ENCODE measurements around the gene POMT2.

The POMT2 gene

DNA sequence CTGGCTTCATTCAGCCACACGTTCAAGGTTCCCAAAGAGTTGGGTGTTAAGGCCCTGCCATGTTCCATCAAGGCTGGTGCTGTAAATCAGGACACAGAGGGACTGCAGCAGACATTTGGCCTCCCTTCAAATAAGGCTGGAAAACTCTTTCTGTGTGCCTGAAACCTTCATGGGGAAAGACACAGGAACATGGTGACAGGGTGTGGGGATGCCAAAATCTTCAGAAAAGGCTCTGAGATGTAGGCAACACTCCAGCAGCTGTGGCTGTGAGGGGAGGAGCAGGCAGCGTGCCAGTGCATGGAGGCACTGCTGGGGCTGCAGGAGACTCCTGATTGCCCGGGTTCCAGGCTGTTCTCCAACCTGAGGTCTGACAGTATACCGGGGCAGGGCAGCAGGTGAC lies 15.0 kb downstream of the POMT2 start:
- H3K4me3 ChIP-seq (ENCODE audit: low read depth, low read length) = no peak overlapping the region
- DNase-seq (ENCODE audit: low read depth) = no peak
- TF ChIP-seq, protein P1, sequence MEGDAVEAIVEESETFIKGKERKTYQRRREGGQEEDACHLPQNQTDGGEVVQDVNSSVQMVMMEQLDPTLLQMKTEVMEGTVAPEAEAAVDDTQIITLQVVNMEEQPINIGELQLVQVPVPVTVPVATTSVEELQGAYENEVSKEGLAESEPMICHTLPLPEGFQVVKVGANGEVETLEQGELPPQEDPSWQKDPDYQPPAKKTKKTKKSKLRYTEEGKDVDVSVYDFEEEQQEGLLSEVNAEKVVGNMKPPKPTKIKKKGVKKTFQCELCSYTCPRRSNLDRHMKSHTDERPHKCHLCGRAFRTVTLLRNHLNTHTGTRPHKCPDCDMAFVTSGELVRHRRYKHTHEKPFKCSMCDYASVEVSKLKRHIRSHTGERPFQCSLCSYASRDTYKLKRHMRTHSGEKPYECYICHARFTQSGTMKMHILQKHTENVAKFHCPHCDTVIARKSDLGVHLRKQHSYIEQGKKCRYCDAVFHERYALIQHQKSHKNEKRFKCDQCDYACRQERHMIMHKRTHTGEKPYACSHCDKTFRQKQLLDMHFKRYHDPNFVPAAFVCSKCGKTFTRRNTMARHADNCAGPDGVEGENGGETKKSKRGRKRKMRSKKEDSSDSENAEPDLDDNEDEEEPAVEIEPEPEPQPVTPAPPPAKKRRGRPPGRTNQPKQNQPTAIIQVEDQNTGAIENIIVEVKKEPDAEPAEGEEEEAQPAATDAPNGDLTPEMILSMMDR (IDR thresholded peaks at IDR 0.05; ENCODE audit: control insufficient read depth, extremely low read depth, insufficient read depth) = no peak

DNA sequence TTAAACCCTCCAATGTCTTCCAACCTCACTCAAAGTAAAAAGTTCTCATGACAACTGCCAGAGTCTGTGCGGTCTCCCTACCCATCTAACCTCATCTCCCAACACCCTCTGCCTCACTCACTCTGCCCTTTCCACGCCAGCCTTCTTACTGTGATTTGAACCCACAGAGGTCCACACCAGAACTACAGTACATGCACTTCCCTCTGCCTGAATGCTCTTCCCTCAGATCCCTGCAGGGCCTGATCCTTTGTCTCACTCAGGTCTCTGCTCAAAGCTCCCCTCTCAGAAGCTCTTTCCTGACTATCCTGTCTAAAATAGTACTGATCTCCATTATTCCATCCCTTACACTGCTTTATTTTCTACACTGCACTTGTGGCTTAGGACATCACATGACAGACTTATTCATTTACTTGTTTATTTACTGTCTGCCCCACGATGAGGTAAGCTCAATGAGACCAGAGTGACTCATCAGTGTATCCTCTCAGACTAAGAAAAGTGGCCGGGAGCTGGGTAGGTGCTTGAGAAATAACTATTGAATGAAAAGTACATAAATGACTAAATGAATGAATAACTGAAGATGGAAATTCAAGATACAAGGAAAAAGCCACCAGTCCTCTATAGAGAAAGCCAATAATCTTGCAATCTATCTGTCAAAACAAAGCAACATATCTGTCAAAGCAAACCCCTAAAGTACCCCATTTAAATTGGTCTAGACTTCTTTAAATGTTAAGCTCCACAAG lies 17.1 kb downstream of the POMT2 start:
- TF ChIP-seq, protein P1 (IDR thresholded peaks at IDR 0.05; ENCODE audit: control insufficient read depth, extremely low read depth, insufficient read depth) = no peak
- peak; percentile 46 for DNase-seq (ENCODE audit: low read depth)
- H3K4me3 ChIP-seq (ENCODE audit: low read depth, low read length) = no peak overlapping the region

DNA sequence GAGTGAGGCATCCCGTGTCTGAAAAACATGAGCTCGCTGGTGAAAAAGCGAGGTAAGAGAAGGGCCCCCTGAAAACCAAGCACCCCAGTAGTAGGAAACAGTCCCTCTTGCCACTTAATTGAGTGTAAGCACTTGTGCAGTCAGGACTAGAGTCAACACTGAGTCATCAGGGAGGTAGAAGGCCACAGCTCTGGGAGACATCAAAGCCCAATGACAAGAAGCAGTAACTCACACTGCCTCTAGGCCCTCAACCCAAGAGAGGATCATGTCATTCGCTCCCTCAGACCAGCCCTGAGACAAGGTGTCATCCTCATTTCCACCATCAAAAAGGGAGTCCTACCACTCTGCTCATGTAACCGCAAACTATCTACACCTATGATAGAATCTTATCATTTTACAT lies 17.8 kb downstream of the POMT2 start:
- TF ChIP-seq, protein P1 (IDR thresholded peaks at IDR 0.05; ENCODE audit: control insufficient read depth, extremely low read depth, insufficient read depth) = no peak
- no peak for DNase-seq (ENCODE audit: low read depth)
- no peak overlapping the region for H3K4me3 ChIP-seq (ENCODE audit: low read depth, low read length)

DNA sequence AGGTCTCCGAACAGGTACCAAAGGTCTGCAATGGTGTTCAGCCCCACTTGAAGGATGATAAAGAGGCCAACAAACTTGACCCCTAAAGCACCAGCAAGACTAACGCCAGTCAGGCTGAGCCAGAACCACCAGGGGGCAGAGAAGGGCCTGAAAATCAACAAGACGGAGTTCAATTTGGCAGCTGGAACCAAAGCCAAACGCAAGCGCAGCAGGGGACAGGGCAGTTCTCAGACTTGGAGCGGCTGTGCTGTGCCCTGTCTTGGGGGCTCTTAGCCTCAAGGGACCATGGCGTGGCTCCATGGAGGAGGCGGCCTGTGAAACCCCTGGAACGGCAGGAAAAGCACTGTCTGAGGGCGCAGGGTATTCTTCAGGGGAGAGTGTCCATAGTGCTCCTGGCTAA lies 19.6 kb downstream of the POMT2 start:
- no peak overlapping the region for H3K4me3 ChIP-seq (ENCODE audit: low read depth, low read length)
- DNase-seq (ENCODE audit: low read depth) = peak; percentile 75
- TF ChIP-seq, protein P1 (IDR thresholded peaks at IDR 0.05; ENCODE audit: control insufficient read depth, extremely low read depth, insufficient read depth) = peak; percentile 94

DNA sequence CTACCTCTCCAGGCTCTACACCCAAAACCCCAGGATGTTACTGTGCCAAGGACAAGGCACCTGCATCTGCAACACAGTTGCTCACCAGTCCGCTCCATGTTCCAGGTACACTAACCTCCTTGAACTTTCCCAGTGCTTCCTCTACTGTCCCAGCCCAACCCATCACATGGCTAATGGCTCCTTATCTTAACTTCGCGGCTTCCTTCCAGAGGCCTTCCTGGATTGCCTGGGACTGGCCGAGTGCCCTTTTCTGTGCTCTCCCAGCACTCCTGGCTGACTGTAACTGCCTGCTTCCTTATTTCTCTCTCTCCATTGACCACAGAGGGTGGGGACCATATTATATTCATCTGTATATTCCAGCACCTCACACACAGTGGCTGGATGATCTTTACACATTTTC lies 20.9 kb downstream of the POMT2 start:
- no peak overlapping the region for H3K4me3 ChIP-seq (ENCODE audit: low read depth, low read length)
- no peak for DNase-seq (ENCODE audit: low read depth)
- TF ChIP-seq, protein P1 (IDR thresholded peaks at IDR 0.05; ENCODE audit: control insufficient read depth, extremely low read depth, insufficient read depth) = no peak

DNA sequence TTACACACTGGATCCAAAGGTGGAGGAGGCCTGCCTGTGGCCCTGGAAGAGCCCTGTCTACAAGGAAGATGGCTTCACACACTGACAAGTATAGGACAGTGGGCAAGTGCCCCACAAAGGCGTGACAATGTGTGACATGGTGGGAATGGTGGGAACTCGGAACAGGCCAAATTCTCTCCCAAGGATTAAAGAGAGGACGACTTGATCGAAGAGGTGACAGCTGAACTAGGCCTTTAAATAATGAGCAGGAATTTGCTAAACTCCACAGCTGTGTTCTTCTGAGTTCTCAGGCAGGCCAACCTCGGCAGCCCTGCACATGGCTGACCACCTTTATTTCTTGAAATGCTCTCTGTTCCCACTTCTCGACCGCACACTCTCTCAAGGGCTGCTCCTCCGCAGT lies 23.8 kb downstream of the POMT2 start:
- no peak overlapping the region for H3K4me3 ChIP-seq (ENCODE audit: low read depth, low read length)
- no peak for DNase-seq (ENCODE audit: low read depth)
- TF ChIP-seq, protein P1 (IDR thresholded peaks at IDR 0.05; ENCODE audit: control insufficient read depth, extremely low read depth, insufficient read depth) = no peak

DNA sequence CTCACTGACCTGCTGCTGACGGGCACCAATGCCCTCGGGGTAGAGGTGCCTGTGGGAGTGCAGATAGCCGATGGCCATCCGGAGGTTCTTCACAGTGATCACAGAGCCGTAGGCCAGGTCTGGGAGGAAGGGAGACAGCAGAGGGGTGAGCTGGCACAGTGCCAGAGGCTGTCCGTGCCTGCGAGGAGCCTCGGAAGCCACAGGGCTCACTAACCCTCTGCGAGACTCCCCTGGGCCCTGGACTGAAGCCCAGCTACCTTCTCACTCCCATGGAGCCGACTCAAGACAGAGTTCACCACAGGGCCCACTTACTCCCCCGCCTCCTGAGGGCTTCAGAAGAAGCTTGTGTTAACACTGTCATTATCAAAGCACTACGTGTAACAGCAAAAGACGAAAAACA lies 24.5 kb downstream of the POMT2 start:
- TF ChIP-seq, protein P1 (IDR thresholded peaks at IDR 0.05; ENCODE audit: control insufficient read depth, extremely low read depth, insufficient read depth) = no peak
- no peak overlapping the region for H3K4me3 ChIP-seq (ENCODE audit: low read depth, low read length)
- DNase-seq (ENCODE audit: low read depth) = no peak

Measured in LNCaP clone FGC (cell line).